HepG2 (cell line): Measurements from ENCODE around the gene POFUT2. TPM values are rescaled to one million over a fixed set of nuclear protein-coding genes. Genes with fewer than 3 reads are reported as not detected.

Experiments used
- CBX1 ChIP-seq: IDR thresholded peaks from one replicate; pipeline ENCODE4 v1.6.1; 2016; ENCODE audit warnings: antibody characterized with exemption, low read depth
- FOXP1 ChIP-seq, 2 experiments: fragments of 450-650 bp in 1 of 2; IDR thresholded peaks; 2 replicates each; pipeline ENCODE4 v1.6.1; 2017 to 2018; ENCODE audit warnings: antibody characterized with exemption in 1 of 2
- IRF1 ChIP-seq: sonication (generic); formaldehyde crosslinking; IDR thresholded peaks from 2 replicates; pipeline ENCODE4 v1.4.0; 2020; ENCODE audit warnings: low read depth, mild to moderate bottlenecking, missing genetic modification reagents
- MAFF ChIP-seq: IDR thresholded peaks from 2 replicates; pipeline ENCODE4 v1.6.1; 2011; ENCODE audit warnings: low read depth, low read length, improper control_type of control experiment
- NFYB ChIP-seq: sonication (generic); formaldehyde crosslinking; IDR thresholded peaks from 2 replicates; pipeline ENCODE4 v1.4.0; 2020; ENCODE audit warnings: missing genetic modification reagents
- POGK ChIP-seq: sonication (generic); formaldehyde crosslinking; conservative IDR thresholded peaks from 2 replicates; pipeline ENCODE4 v1.8.0; 2022; ENCODE audit warnings: mild to moderate bottlenecking, moderate library complexity, missing genetic modification reagents
- RBM22 ChIP-seq: fragments of 200-400 bp; formaldehyde crosslinking; optimal IDR thresholded peaks from 2 replicates; pipeline ENCODE3; 2017; ENCODE audit warnings: mild to moderate bottlenecking, low read length, moderate library complexity
- REXO4 ChIP-seq: sonication (generic); formaldehyde crosslinking; IDR thresholded peaks from 2 replicates; pipeline ENCODE4 v1.8.0; 2022; ENCODE audit warnings: missing genetic modification reagents, mild to moderate bottlenecking, borderline replicate concordance
- RNF219 ChIP-seq: sonication (generic); formaldehyde crosslinking; IDR thresholded peaks from 2 replicates; pipeline ENCODE4 v1.5.0; 2020; ENCODE audit warnings: mild to moderate bottlenecking, missing genetic modification reagents
- ZBTB38 ChIP-seq: sonication (generic); formaldehyde crosslinking; IDR thresholded peaks from 2 replicates; pipeline ENCODE4 v1.5.1; 2020; ENCODE audit warnings: mild to moderate bottlenecking, missing genetic modification reagents
- ZBTB39 ChIP-seq: sonication (generic); formaldehyde crosslinking; IDR thresholded peaks from 2 replicates; pipeline ENCODE4 v1.5.0; 2020; ENCODE audit warnings: missing genetic modification reagents
- ZBTB7B ChIP-seq: sonication (generic); formaldehyde crosslinking; IDR thresholded peaks from 2 replicates; pipeline ENCODE4 v1.4.0; 2020; ENCODE audit warnings: missing genetic modification reagents
- ZFP90 ChIP-seq: sonication (generic); formaldehyde crosslinking; IDR thresholded peaks from 2 replicates; pipeline ENCODE4 v1.8.0; 2022; ENCODE audit warnings: missing genetic modification reagents, mild to moderate bottlenecking, inconsistent platforms, borderline replicate concordance
- ZNF230 ChIP-seq: sonication (generic); formaldehyde crosslinking; IDR thresholded peaks from 2 replicates; pipeline ENCODE4 v1.4.0; 2020; ENCODE audit warnings: mild to moderate bottlenecking, missing genetic modification reagents
- ZNF431 ChIP-seq: sonication (generic); formaldehyde crosslinking; IDR thresholded peaks from 2 replicates; pipeline ENCODE4 v1.9.0; 2022; ENCODE audit warnings: missing genetic modification reagents, low read depth, mild to moderate bottlenecking, borderline replicate concordance
- ZNF513 ChIP-seq: sonication (generic); formaldehyde crosslinking; conservative IDR thresholded peaks from 2 replicates; pipeline ENCODE4 v1.5.0; 2020; ENCODE audit warnings: missing genetic modification reagents
- ZNF720 ChIP-seq: sonication (generic); formaldehyde crosslinking; IDR thresholded peaks from 2 replicates; pipeline ENCODE4 v1.4.0; 2020; ENCODE audit warnings: missing genetic modification reagents
- ZNF776 ChIP-seq: sonication (generic); formaldehyde crosslinking; IDR thresholded peaks from 2 replicates; pipeline ENCODE4 v1.4.0; 2020; ENCODE audit warnings: mild to moderate bottlenecking, missing genetic modification reagents
- ZNF891 ChIP-seq: sonication (generic); formaldehyde crosslinking; IDR thresholded peaks from 2 replicates; pipeline ENCODE4 v1.5.0; 2020; ENCODE audit warnings: mild to moderate bottlenecking, missing genetic modification reagents
- ZSCAN21 ChIP-seq: sonication (generic); formaldehyde crosslinking; IDR thresholded peaks from 2 replicates; pipeline ENCODE4 v1.8.0; 2022; ENCODE audit warnings: mild to moderate bottlenecking, missing genetic modification reagents, moderate library complexity, borderline replicate concordance
- polyA plus RNA-seq, 8 experiments: library from polyadenylated mRNA; depleted of rRNA in 3 of 8; stranded (reverse) in 7 of 8; unstranded in 1 of 8; fragments of >200 nt; fragmentation: Illumina TruSeq in 4 of 8; extraction: Trizol in 4 of 8; gene quantifications; 2 replicates each; pipeline versions ENCODE4 v1.2.1 to v1.2.3, GENCODE V29; 2011 to 2016; ENCODE audit warnings: low read depth in 4 of 8, missing spikeins in 1 of 8, mixed read lengths in 1 of 8; ENCODE audit not compliant: insufficient read depth in 1 of 8
- total RNA-seq, 5 experiments: library from RNA; depleted of rRNA; stranded (reverse); fragments of >200 nt; fragmentation: Illumina TruSeq; extraction: Trizol; gene quantifications; 2 replicates each; pipeline ENCODE4 v1.2.3, GENCODE V29; 2016; ENCODE audit warnings: low read depth in 1 of 5

The POFUT2 gene
- total and polyA plus RNA-seq, 2 of the 13 experiments (the other 11 are each of a cell fraction or from before 2014, with no cell fraction given), result 22.8 to 24.0 TPM

GRCh38 chr21:45308194-45309068, 20.7 kb upstream of the POFUT2 start (continued):
- TF ChIP-seq ZSCAN21 (CRISPR knock-in tag), result no peak
- TF ChIP-seq ZNF776 (CRISPR knock-in tag), result peak; percentile 57; the same call in 1 of the 2 replicates
- peak; percentile 74; the same call in 1 of the 2 replicates for TF ChIP-seq ZBTB39
- TF ChIP-seq POGK (CRISPR knock-in tag), result peak; percentile 58; the same call in 1 of the 2 replicates
- TF ChIP-seq FOXP1 (IDR thresholded peaks at IDR 0.05), result no peak
- peak; percentile 81 for TF ChIP-seq FOXP1 (CRISPR knock-in tag; IDR thresholded peaks at IDR 0.05)
- TF ChIP-seq MAFF, result no peak
- no peak for TF ChIP-seq ZFP90 (CRISPR knock-in tag)
- no peak for TF ChIP-seq RBM22
- TF ChIP-seq ZNF891 (CRISPR knock-in tag), result no peak
- TF ChIP-seq ZNF230, result peak; percentile 72; the same call in 1 of the 2 replicates
- no peak for TF ChIP-seq IRF1 (CRISPR knock-in tag)
- no peak for TF ChIP-seq ZNF720
- no peak for TF ChIP-seq REXO4
- TF ChIP-seq CBX1, result peak; percentile 46
- TF ChIP-seq NFYB (CRISPR knock-in tag), result no peak
- no peak for TF ChIP-seq RNF219
- no peak for TF ChIP-seq ZNF513
- peak; percentile 85 for TF ChIP-seq ZBTB7B (CRISPR knock-in tag)
- TF ChIP-seq ZNF431 (CRISPR knock-in tag), result peak; percentile 70; the same call in 1 of the 2 replicates
- peak; percentile 75; the same call in 1 of the 2 replicates for TF ChIP-seq ZBTB38 (CRISPR knock-in tag)
